Adipocyte (in vitro differentiated cells): Measurements from ENCODE around the gene THSD1.

Source experiments
- DNase-seq: peaks from one replicate; pipeline ENCODE4 v3.0.0-alpha.2; 2015; ENCODE audit warnings: low read depth
- H3K27me3 ChIP-seq: replicated peaks from 2 replicates; pipeline ENCODE4 v1.7.0; 2013; ENCODE audit warnings: mild to moderate bottlenecking, low read length, moderate library complexity; ENCODE audit not compliant: control insufficient read depth, insufficient read depth
- H3K36me3 ChIP-seq: 2 replicates; pipeline ENCODE4 v1.7.0; 2013; ENCODE audit warnings: low read length, mild to moderate bottlenecking, moderate library complexity; ENCODE audit not compliant: control insufficient read depth, insufficient read depth, severe bottlenecking
- H3K4me1 ChIP-seq: 2 replicates; pipeline ENCODE4 v1.7.0; 2013; ENCODE audit warnings: mild to moderate bottlenecking, low read length, moderate library complexity; ENCODE audit not compliant: control insufficient read depth, insufficient read depth
- H3K4me3 ChIP-seq: 2 replicates; pipeline ENCODE4 v1.7.0; 2013; ENCODE audit warnings: mild to moderate bottlenecking, low read length, moderate library complexity
- H3K9ac ChIP-seq: 2 replicates; pipeline ENCODE4 v1.7.0; 2013; ENCODE audit warnings: mild to moderate bottlenecking, low read length, moderate library complexity
- H3K9me3 ChIP-seq: 2 replicates; pipeline ENCODE4 v1.7.0; 2013; ENCODE audit warnings: mild to moderate bottlenecking, low read length, moderate library complexity; ENCODE audit not compliant: control insufficient read depth

THSD1 gene

DNA sequence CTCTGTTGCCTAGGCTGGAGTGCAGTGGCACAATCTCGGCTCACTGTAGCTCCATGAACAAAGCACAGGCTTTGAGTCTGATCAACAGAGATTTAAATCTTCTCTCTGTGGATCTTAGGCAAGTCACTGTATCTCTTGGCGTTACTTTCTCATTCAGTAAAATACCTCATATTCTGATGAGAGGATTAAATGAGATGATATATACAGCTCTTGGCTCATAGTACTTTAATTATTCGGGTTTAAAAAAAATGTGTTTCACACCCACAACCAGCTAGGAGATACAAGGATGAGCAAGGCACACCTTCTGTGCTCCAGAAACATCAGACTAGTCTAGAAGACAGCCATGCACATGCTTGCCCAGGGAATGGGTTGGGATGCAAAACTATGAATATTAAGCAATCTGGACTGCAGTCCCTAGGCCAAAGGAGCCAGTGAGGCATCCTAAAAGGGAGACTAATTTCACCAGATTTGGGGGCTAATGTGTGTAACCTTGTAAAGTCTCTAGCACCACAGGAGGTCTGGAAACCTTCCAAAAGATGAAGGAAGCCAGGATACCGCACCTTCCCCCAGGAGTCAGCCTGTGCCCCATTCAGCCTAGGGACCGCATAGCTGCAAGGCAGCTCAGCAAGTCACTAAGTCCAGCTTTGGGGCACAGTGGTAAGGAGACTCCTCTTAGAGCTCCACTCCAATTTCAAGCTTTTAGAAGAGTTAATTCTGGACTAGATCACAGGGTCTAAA lies 42.0 kb upstream of the THSD1 start:
- peak overlapping the region; percentile 88 for H3K4me3 ChIP-seq
- no peak overlapping the region for H3K9ac ChIP-seq
- no peak for DNase-seq
- peaks cover 8% of the 10 kb centered on the region for H3K36me3 ChIP-seq
- H3K9me3 ChIP-seq: no peaks in the 10 kb centered on the region
- peaks cover 25% of the 10 kb centered on the region for H3K4me1 ChIP-seq
- H3K27me3 ChIP-seq: no peaks in the 10 kb centered on the region

DNA sequence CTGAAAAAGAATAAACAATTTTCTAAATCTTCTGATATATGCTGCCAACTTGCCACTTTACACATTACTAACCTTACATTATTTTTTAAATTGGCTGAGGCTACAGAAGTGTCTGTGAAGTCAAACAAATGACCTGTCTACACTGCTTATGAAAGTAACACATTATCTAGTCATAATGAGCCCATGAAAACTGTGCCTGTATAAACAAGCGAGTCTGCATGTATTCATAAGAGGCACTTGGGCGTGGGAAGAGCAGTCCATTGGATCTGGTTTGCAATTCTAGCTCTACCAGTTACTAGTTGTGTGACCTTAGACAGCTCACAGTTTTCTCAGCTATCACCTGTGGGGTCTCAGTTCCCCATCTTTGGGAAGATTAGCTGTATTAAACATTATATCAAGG lies 41.4 kb upstream of the THSD1 start:
- DNase-seq: no peak
- H3K4me1 ChIP-seq: peaks cover 25% of the 10 kb centered on the region
- H3K9ac ChIP-seq: no peak overlapping the region
- no peaks in the 10 kb centered on the region for H3K27me3 ChIP-seq
- peaks cover 8% of the 10 kb centered on the region for H3K36me3 ChIP-seq
- no peak overlapping the region for H3K4me3 ChIP-seq
- no peaks in the 10 kb centered on the region for H3K9me3 ChIP-seq

DNA sequence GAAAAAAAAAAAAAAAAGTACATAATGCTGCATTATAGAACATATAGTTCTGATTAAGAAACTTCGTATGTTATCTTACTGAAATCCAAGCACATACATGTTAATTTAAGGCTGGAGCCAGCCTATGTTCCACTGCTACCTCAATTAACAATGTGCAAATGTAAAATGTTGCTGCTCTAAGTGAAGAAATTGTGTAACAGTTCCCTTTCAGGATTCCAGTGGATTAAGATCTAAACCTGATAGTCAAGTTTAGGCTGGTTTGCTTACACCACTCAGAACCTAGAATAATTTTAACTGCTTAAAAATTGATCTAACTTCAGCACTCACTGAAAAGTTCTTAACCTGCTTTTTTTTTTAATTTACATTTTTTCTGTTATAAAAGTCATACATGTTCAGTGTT lies 40.3 kb upstream of the THSD1 start:
- peaks cover 18% of the 10 kb centered on the region for H3K36me3 ChIP-seq
- peak; percentile 70 for DNase-seq

GRCh38 chr13:52432456-52432855 lies 26.5 kb upstream of the THSD1 start:
- H3K4me1 ChIP-seq: no peaks in the 10 kb centered on the region
- H3K27me3 ChIP-seq: no peaks in the 10 kb centered on the region
- no peak for DNase-seq
- no peaks in the 10 kb centered on the region for H3K9me3 ChIP-seq
- H3K9ac ChIP-seq: no peak overlapping the region
- no peak overlapping the region for H3K4me3 ChIP-seq
- peaks cover 78% of the 10 kb centered on the region for H3K36me3 ChIP-seq

More for the DNA sequence above, 40.3 kb upstream of the THSD1 start:
- no peak overlapping the region for H3K9ac ChIP-seq
- H3K9me3 ChIP-seq: no peaks in the 10 kb centered on the region
- peaks cover 25% of the 10 kb centered on the region for H3K4me1 ChIP-seq
- H3K27me3 ChIP-seq: no peaks in the 10 kb centered on the region
- H3K4me3 ChIP-seq: no peak overlapping the region

GRCh38 chr13:52428295-52428694 lies 22.3 kb upstream of the THSD1 start:
- DNase-seq: peak; percentile 34
- Histone ChIP-seq H3K36me3 (peaks cover 76% of the 10 kb centered on the region), H3K9me3 (no peaks in the 10 kb centered on the region), H3K4me3 (no peak overlapping the region), H3K27me3 (no peaks in the 10 kb centered on the region), H3K4me1 (no peaks in the 10 kb centered on the region), H3K9ac (no peak overlapping the region)

GRCh38 chr13:52421216-52421615 lies 15.2 kb upstream of the THSD1 start:
- Histone ChIP-seq H3K9ac (no peak overlapping the region), H3K4me3 (no peak overlapping the region), H3K4me1 (no peaks in the 10 kb centered on the region), H3K36me3 (peaks cover 78% of the 10 kb centered on the region), H3K27me3 (no peaks in the 10 kb centered on the region), H3K9me3 (no peaks in the 10 kb centered on the region)
- DNase-seq: no peak

DNA sequence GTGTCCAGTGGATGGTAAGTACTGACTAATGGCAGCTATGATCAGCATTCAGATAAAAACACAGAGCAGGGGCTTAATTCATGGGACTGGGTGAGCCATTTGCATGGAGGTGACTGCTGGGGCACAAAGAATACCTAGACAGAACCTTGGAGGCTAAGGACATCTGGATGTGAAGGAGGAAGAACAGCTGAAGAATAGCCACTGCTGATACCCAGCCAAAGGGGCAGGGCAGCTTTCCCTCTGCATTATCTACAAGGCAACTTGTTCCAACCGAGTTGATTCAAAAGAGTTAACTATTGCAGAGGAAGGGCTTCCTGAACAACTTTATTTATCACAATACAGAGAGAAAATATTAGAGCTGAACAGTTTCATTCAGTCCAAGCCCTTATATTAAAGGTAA lies 13.1 kb upstream of the THSD1 start:
- H3K36me3 ChIP-seq: peaks cover 71% of the 10 kb centered on the region

GRCh38 chr13:52414963-52415362 lies 9.0 kb upstream of the THSD1 start:
- peak overlapping the region; percentile 68 for H3K9ac ChIP-seq
- peak; percentile 79 for DNase-seq
- no peaks in the 10 kb centered on the region for H3K9me3 ChIP-seq
- H3K4me1 ChIP-seq: peaks cover 49% of the 10 kb centered on the region
- peaks cover 45% of the 10 kb centered on the region for H3K36me3 ChIP-seq
- no peaks in the 10 kb centered on the region for H3K27me3 ChIP-seq
- H3K4me3 ChIP-seq: no peak overlapping the region

More for the DNA sequence above, 13.1 kb upstream of the THSD1 start:
- H3K4me3 ChIP-seq: no peak overlapping the region
- H3K4me1 ChIP-seq: peaks cover 16% of the 10 kb centered on the region
- H3K9me3 ChIP-seq: no peaks in the 10 kb centered on the region
- H3K27me3 ChIP-seq: no peaks in the 10 kb centered on the region
- no peak for DNase-seq
- no peak overlapping the region for H3K9ac ChIP-seq

DNA sequence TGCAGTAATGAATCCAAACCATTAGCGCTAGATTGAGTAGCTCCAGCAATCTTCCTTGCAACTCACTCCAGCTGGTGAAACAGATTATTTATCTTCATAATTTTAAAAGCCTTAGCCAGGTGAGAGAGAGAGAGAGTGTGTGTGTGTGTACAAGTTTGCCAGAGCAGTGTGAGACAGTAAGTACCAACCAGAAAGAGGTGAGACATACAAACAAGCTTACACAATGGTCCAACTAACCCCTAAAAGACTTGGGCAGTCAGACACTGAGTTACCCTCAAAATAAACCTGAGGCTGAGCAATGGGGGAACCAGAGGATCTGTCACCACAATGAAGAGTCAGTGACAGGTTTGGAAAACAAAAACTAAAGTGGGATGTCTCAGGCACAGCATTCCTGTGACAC lies 8.1 kb upstream of the THSD1 start:
- no peak for DNase-seq
- Histone ChIP-seq H3K9ac (peak overlapping the region; percentile 68), H3K36me3 (peaks cover 40% of the 10 kb centered on the region), H3K4me3 (no peak overlapping the region), H3K4me1 (peaks cover 49% of the 10 kb centered on the region), H3K27me3 (no peaks in the 10 kb centered on the region), H3K9me3 (no peaks in the 10 kb centered on the region)

DNA sequence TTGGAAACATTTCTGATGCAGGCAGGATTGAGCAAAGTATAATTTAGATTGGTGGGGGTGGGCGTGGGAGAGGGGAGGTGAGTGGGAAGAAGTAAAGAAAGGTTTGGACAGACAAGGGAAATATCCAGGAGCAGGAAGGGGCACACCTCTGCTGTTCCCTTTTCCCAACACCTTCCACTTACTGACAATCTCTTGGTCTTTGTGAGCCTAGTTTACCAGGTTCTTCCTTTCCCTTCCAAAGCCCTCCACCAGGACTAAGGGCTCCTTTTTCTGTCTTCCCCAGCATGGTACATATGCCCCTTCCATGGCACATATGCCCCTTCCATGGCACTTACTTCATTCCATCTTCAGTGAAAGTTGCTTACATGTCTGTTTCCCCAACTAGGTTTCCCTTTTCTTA lies 6.2 kb upstream of the THSD1 start:
- peak overlapping the region; percentile 47 for H3K4me3 ChIP-seq
- no peaks in the 10 kb centered on the region for H3K9me3 ChIP-seq
- H3K27me3 ChIP-seq: no peaks in the 10 kb centered on the region
- peaks cover 28% of the 10 kb centered on the region for H3K36me3 ChIP-seq
- peak overlapping the region; percentile 41 for H3K9ac ChIP-seq
- H3K4me1 ChIP-seq: peaks cover 49% of the 10 kb centered on the region
- DNase-seq: no peak

GRCh38 chr13:52411629-52412028 lies 5.7 kb upstream of the THSD1 start:
- Histone ChIP-seq H3K9ac (peak overlapping the region; percentile 41), H3K27me3 (no peaks in the 10 kb centered on the region), H3K9me3 (no peaks in the 10 kb centered on the region), H3K4me3 (peak overlapping the region; percentile 47), H3K36me3 (peaks cover 23% of the 10 kb centered on the region), H3K4me1 (peaks cover 50% of the 10 kb centered on the region)
- peak; percentile 61 for DNase-seq
